ENCODE results near the gene UNC5B. TPM values are rescaled to one million over a fixed set of nuclear protein-coding genes. Genes with fewer than 3 reads are reported as not detected.
"Not testable (repeated sequence)": the region's sequence is repeated elsewhere in the genome, so short reads cannot be mapped to it uniquely, and the experiment has no call there.

Gene UNC5B
- total and polyA plus RNA-seq, 2 donors from 2014 or later, result 5.5 to 22.6 TPM

DNA sequence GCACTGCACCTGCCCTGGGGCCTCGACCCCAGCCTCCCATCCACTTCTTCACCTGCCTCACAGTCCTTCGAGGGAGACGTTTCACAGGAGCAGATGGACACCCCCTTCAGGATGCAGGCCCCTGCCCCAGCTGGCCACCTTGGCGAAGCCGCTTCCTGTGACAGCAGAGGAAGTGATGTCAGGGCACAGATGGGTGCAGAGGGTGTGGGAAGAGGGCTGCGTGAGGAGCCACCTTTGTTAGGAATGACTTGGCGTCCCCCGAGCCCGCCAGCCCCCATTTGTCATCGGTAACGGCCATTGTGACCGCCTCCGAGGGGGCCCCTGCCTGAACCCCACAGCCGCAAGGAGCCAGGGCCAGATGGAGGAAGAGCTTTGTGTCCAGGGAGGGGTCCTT is 59.3 kb downstream of the UNC5B start:
- H3K9me3 ChIP-seq (ENCODE audit: control insufficient read depth in 2 of 3, insufficient read depth in 1 of 3, low read length in 3 of 3), result no peaks in the 10 kb centered on the region
- TF ChIP-seq, protein P1, sequence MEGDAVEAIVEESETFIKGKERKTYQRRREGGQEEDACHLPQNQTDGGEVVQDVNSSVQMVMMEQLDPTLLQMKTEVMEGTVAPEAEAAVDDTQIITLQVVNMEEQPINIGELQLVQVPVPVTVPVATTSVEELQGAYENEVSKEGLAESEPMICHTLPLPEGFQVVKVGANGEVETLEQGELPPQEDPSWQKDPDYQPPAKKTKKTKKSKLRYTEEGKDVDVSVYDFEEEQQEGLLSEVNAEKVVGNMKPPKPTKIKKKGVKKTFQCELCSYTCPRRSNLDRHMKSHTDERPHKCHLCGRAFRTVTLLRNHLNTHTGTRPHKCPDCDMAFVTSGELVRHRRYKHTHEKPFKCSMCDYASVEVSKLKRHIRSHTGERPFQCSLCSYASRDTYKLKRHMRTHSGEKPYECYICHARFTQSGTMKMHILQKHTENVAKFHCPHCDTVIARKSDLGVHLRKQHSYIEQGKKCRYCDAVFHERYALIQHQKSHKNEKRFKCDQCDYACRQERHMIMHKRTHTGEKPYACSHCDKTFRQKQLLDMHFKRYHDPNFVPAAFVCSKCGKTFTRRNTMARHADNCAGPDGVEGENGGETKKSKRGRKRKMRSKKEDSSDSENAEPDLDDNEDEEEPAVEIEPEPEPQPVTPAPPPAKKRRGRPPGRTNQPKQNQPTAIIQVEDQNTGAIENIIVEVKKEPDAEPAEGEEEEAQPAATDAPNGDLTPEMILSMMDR (IDR thresholded peaks at IDR 0.05; ENCODE audit: borderline replicate concordance, extremely low read depth, insufficient read depth), result no peak
- peaks cover 0 to 11% (median 0%) of the 10 kb centered on the region in 3 donors for H3K4me1 ChIP-seq (ENCODE audit: control insufficient read depth in 2 of 3, insufficient read depth in 2 of 3, low read depth in 1 of 3, low read length in 3 of 3)
- H3K9ac ChIP-seq (ENCODE audit: low read length in 3 of 3), result no peak overlapping the region
- H3K27me3 ChIP-seq (ENCODE audit: control insufficient read depth, insufficient read depth, low read length), result no peaks in the 10 kb centered on the region
- H3K4me3 ChIP-seq (ENCODE audit: low read length in 3 of 3), result no peak overlapping the region
- no peak for FAIRE-seq
- no peak overlapping the region for H3K27ac ChIP-seq (ENCODE audit: low read depth in 2 of 2, low read length in 2 of 2)
- H3K36me3 ChIP-seq (ENCODE audit: control insufficient read depth in 2 of 3, insufficient read depth in 3 of 3, low read length in 3 of 3), result no peaks in the 10 kb centered on the region
- peak in 1 of 5 donors; percentile 56 for DNase-seq
- intact Hi-C loops (cut with DNase I), result no loop called here

DNA sequence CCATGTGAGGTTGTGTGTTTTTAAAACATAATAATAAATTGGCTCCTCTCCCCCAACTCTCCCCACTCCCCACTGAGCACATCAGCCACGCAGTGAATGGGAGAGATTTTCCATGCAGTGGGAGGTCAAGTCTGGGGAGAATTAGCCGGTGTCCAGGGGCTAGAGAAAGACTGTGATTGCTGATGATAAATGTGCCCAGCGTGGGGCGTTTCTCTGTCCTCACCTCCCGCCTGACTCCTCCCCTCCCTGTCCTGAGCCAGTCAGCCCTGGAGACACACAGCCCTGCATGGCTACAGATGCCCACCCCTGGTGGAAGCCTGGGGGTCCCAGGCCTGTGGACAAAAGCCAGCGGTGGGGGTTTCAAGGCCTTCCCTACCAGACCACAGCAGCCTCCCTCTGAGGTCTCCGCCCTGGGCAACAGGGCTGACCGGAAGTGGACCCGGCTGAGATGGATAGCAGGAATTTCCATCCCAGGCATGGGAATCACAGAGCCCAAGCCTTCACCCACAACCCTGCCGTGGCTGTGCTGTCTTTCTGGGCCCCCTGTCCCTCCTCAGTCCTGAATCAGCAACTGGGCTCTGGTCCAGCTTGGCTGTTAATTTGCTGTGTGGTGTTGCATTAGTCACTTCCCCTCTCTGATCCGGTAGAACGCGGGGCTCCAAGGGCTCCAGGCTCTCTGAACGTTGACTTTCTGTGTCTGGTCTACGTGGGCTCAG is 59.8 kb downstream of the UNC5B start:
- intact Hi-C loops (cut with DNase I), result no loop called here
- Histone ChIP-seq H3K4me1 (ENCODE audit: control insufficient read depth in 2 of 3, insufficient read depth in 2 of 3, low read depth in 1 of 3, low read length in 3 of 3) (peaks cover 0 to 11% (median 0%) of the 10 kb centered on the region in 3 donors), H3K4me3 (ENCODE audit: low read length in 3 of 3) (no peak overlapping the region), H3K36me3 (ENCODE audit: control insufficient read depth in 2 of 3, insufficient read depth in 3 of 3, low read length in 3 of 3) (no peaks in the 10 kb centered on the region), H3K27ac (ENCODE audit: low read depth in 2 of 2, low read length in 2 of 2) (no peak overlapping the region), H3K27me3 (ENCODE audit: control insufficient read depth, insufficient read depth, low read length) (no peaks in the 10 kb centered on the region), H3K9me3 (ENCODE audit: control insufficient read depth in 2 of 3, insufficient read depth in 1 of 3, low read length in 3 of 3) (no peaks in the 10 kb centered on the region), H3K9ac (ENCODE audit: low read length in 3 of 3) (no peak overlapping the region)
- FAIRE-seq (no peak), DNase-seq (peak in 1 of 5 donors; percentile 56)
- TF ChIP-seq, protein P1 (IDR thresholded peaks at IDR 0.05; ENCODE audit: borderline replicate concordance, extremely low read depth, insufficient read depth), result no peak

DNA sequence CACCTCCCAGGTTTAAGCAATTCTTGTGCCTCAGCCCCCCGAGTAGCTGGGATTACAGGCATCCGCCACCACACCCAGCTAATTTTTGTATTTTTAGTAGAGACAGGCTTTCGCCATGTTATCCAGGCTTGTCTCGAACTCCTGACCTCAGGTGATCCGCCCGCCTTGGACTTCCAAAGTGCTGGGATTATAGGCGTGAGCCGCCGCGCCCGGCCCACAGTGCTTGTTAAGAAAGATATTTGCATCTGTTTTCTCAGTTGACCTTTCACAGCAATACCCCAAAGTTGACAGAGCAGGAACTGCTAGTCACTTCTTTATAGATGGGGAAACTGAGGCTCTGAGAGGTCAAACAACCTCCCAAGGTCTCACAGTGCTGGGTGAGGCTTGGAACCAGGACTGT is 60.6 kb downstream of the UNC5B start:
- peaks cover 0 to 11% (median under 1%) of the 10 kb centered on the region in 3 donors for H3K4me1 ChIP-seq (ENCODE audit: control insufficient read depth in 2 of 3, insufficient read depth in 2 of 3, low read depth in 1 of 3, low read length in 3 of 3)
- H3K9me3 ChIP-seq (ENCODE audit: control insufficient read depth in 2 of 3, insufficient read depth in 1 of 3, low read length in 3 of 3); H3K9ac ChIP-seq (ENCODE audit: low read length in 3 of 3); intact Hi-C loops (cut with DNase I); FAIRE-seq; H3K27ac ChIP-seq (ENCODE audit: low read depth in 2 of 2, low read length in 2 of 2); H3K4me3 ChIP-seq (ENCODE audit: low read length in 3 of 3); H3K27me3 ChIP-seq (ENCODE audit: control insufficient read depth, insufficient read depth, low read length); H3K36me3 ChIP-seq (ENCODE audit: control insufficient read depth in 2 of 3, insufficient read depth in 3 of 3, low read length in 3 of 3); DNase-seq: not testable (repeated sequence)

DNA sequence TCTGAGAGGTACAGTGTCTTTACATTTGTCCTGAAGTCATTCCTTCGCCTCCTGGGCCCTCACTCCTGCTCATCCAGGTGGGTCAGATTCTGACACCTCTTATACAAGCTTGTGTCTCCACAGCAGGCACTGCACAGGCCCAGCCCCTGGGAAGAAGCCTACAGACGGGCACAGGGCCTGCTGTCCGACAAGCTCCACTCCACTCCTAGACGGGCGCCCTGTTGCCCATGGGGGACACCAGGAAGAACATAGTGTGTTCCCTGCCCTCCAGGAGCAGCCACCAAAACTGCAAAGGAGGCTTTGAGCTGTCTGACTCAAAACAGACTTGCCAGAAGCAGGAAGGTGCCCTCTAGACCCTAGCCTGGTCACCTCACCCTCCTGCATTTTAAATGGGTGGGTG is 61.1 kb downstream of the UNC5B start:
- intact Hi-C loops (cut with DNase I), result no loop called here
- FAIRE-seq (no peak), DNase-seq (no peak)
- Histone ChIP-seq H3K36me3 (ENCODE audit: control insufficient read depth in 2 of 3, insufficient read depth in 3 of 3, low read length in 3 of 3) (no peaks in the 10 kb centered on the region), H3K9ac (ENCODE audit: low read length in 3 of 3) (no peak overlapping the region), H3K27ac (ENCODE audit: low read depth in 2 of 2, low read length in 2 of 2) (no peak overlapping the region), H3K9me3 (ENCODE audit: control insufficient read depth in 2 of 3, insufficient read depth in 1 of 3, low read length in 3 of 3) (no peaks in the 10 kb centered on the region), H3K4me1 (ENCODE audit: control insufficient read depth in 2 of 3, insufficient read depth in 2 of 3, low read depth in 1 of 3, low read length in 3 of 3) (peaks cover 0 to 14% (median 5%) of the 10 kb centered on the region in 3 donors), H3K27me3 (ENCODE audit: control insufficient read depth, insufficient read depth, low read length) (no peaks in the 10 kb centered on the region), H3K4me3 (ENCODE audit: low read length in 3 of 3) (no peak overlapping the region)
- TF ChIP-seq, protein P1 (IDR thresholded peaks at IDR 0.05; ENCODE audit: borderline replicate concordance, extremely low read depth, insufficient read depth), result no peak

All from kidney (tissue), 14 donors.